ENCODE results near the gene ZNRF3.

DNA sequence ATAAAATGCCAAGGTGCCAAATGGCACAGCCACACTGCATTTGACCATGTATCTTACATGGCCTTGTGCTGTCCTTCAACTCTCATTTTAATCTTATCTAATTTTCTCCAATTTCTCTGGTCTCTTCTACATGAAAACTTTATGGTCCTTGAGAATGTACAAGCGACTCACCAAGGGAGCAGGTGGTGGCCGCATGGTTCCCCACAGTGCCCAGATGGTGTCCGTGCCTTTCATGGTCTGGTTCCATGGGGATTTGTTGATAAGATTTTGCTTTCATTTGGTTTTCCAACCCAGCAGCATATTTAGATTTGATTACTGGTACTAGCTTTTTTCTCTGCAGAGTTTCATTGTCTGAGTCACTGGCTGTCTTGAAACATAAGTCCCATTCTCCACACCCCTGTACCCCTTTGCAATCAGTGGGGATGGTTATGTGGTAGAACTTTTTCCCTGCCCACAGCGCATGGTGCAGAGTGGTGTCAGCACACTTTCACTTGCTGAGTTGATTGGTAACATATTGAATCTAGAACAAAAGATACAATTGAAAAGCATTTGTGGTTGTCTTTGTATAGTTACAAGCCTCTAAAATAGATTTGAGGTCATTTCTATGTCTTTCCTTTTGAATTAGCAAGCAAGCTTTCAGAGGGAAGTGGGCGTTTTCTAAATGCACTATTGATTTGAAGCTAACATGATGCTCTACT is 24.1 kb downstream of the ZNRF3 start:
- TF ChIP-seq ZNF274 (IDR thresholded peaks at IDR 0.05; ENCODE audit: low read depth, low read length) = no peak
- no peak for TF ChIP-seq YY1 (IDR thresholded peaks at IDR 0.05; ENCODE audit: insufficient read depth, insufficient read length)

All from NT2/D1 (cell line).